ENCODE data around the gene IQCH.

GRCh38 chr15:67407786-67408185 is 153.2 kb downstream of the IQCH start:
- TF ChIP-seq CTCF (IDR thresholded peaks at IDR 0.05): no peak
- no peak for TF ChIP-seq POLR2AphosphoS5 (IDR thresholded peaks at IDR 0.05)
- TF ChIP-seq POLR2A (IDR thresholded peaks at IDR 0.05): no peak
